Measurements from ENCODE around the gene MORN5.
A peak's percentile ranks its signal among the peaks of the same experiment; 100 is the strongest.

The MORN5 gene

GRCh38 chr9:122133984-122134535 is 25.6 kb upstream of the MORN5 start:
- peaks cover 10% of the 10 kb centered on the region for H3K4me1 ChIP-seq (ENCODE audit: control insufficient read depth, insufficient read depth, low read length)
- no peaks in the 10 kb centered on the region for H3K9me3 ChIP-seq (ENCODE audit: control insufficient read depth, low read length)
- H3K9ac ChIP-seq (ENCODE audit: low read length): no peak overlapping the region
- H3K36me3 ChIP-seq (ENCODE audit: control insufficient read depth, insufficient read depth, low read length, severe bottlenecking): no peaks in the 10 kb centered on the region
- no peak overlapping the region for H3K4me3 ChIP-seq (ENCODE audit: low read length)
- peaks cover 19% of the 10 kb centered on the region for H3K27me3 ChIP-seq (replicated peaks; ENCODE audit: control insufficient read depth, insufficient read depth, low read length)
- no peak for DNase-seq (ENCODE audit: low read depth)

GRCh38 chr9:122134822-122135528 is 24.7 kb upstream of the MORN5 start:
- Histone ChIP-seq H3K36me3 (ENCODE audit: control insufficient read depth, insufficient read depth, low read length, severe bottlenecking) (no peaks in the 10 kb centered on the region), H3K4me3 (ENCODE audit: low read length) (no peak overlapping the region), H3K27me3 (replicated peaks; ENCODE audit: control insufficient read depth, insufficient read depth, low read length) (peaks cover 19% of the 10 kb centered on the region), H3K4me1 (ENCODE audit: control insufficient read depth, insufficient read depth, low read length) (peaks cover 10% of the 10 kb centered on the region), H3K9ac (ENCODE audit: low read length) (no peak overlapping the region), H3K9me3 (ENCODE audit: control insufficient read depth, low read length) (no peaks in the 10 kb centered on the region)
- DNase-seq (ENCODE audit: low read depth): peak; percentile 30

GRCh38 chr9:122135529-122135859 is 24.2 kb upstream of the MORN5 start:
- DNase-seq (ENCODE audit: low read depth): no peak
- H3K27me3 ChIP-seq (replicated peaks; ENCODE audit: control insufficient read depth, insufficient read depth, low read length): peaks cover 17% of the 10 kb centered on the region
- H3K9ac ChIP-seq (ENCODE audit: low read length): no peak overlapping the region
- peaks cover 10% of the 10 kb centered on the region for H3K4me1 ChIP-seq (ENCODE audit: control insufficient read depth, insufficient read depth, low read length)
- no peak overlapping the region for H3K4me3 ChIP-seq (ENCODE audit: low read length)
- H3K9me3 ChIP-seq (ENCODE audit: control insufficient read depth, low read length): no peaks in the 10 kb centered on the region
- no peaks in the 10 kb centered on the region for H3K36me3 ChIP-seq (ENCODE audit: control insufficient read depth, insufficient read depth, low read length, severe bottlenecking)

GRCh38 chr9:122138560-122139268 is 21.0 kb upstream of the MORN5 start:
- no peak overlapping the region for H3K9ac ChIP-seq (ENCODE audit: low read length)
- H3K27me3 ChIP-seq (replicated peaks; ENCODE audit: control insufficient read depth, insufficient read depth, low read length): no peaks in the 10 kb centered on the region
- H3K9me3 ChIP-seq (ENCODE audit: control insufficient read depth, low read length): no peaks in the 10 kb centered on the region
- H3K4me1 ChIP-seq (ENCODE audit: control insufficient read depth, insufficient read depth, low read length): peaks cover 10% of the 10 kb centered on the region
- H3K36me3 ChIP-seq (ENCODE audit: control insufficient read depth, insufficient read depth, low read length, severe bottlenecking): peaks cover 15% of the 10 kb centered on the region
- H3K4me3 ChIP-seq (ENCODE audit: low read length): no peak overlapping the region
- no peak for DNase-seq (ENCODE audit: low read depth)

GRCh38 chr9:122140368-122141193 is 19.1 kb upstream of the MORN5 start:
- Histone ChIP-seq H3K9me3 (ENCODE audit: control insufficient read depth, low read length) (no peaks in the 10 kb centered on the region), H3K4me3 (ENCODE audit: low read length) (no peak overlapping the region), H3K36me3 (ENCODE audit: control insufficient read depth, insufficient read depth, low read length, severe bottlenecking) (peaks cover 34% of the 10 kb centered on the region), H3K9ac (ENCODE audit: low read length) (no peak overlapping the region), H3K27me3 (replicated peaks; ENCODE audit: control insufficient read depth, insufficient read depth, low read length) (no peaks in the 10 kb centered on the region), H3K4me1 (ENCODE audit: control insufficient read depth, insufficient read depth, low read length) (no peaks in the 10 kb centered on the region)
- no peak for DNase-seq (ENCODE audit: low read depth)

- no peak overlapping the region for H3K4me3 ChIP-seq (ENCODE audit: low read length)
- H3K9me3 ChIP-seq (ENCODE audit: control insufficient read depth, low read length): no peaks in the 10 kb centered on the region
- no peak for DNase-seq (ENCODE audit: low read depth)
Observed at GRCh38 chr9:122141671-122142070, 18.0 kb upstream of the MORN5 start.

GRCh38 chr9:122143296-122143695 is 16.4 kb upstream of the MORN5 start:
- Histone ChIP-seq H3K4me3 (ENCODE audit: low read length) (no peak overlapping the region), H3K36me3 (ENCODE audit: control insufficient read depth, insufficient read depth, low read length, severe bottlenecking) (peaks cover 59% of the 10 kb centered on the region), H3K9ac (ENCODE audit: low read length) (no peak overlapping the region), H3K9me3 (ENCODE audit: control insufficient read depth, low read length) (no peaks in the 10 kb centered on the region), H3K4me1 (ENCODE audit: control insufficient read depth, insufficient read depth, low read length) (no peaks in the 10 kb centered on the region), H3K27me3 (replicated peaks; ENCODE audit: control insufficient read depth, insufficient read depth, low read length) (no peaks in the 10 kb centered on the region)
- no peak for DNase-seq (ENCODE audit: low read depth)

More at GRCh38 chr9:122141671-122142070, 18.0 kb upstream of the MORN5 start:
- H3K9ac ChIP-seq (ENCODE audit: low read length): no peak overlapping the region
- H3K4me1 ChIP-seq (ENCODE audit: control insufficient read depth, insufficient read depth, low read length): no peaks in the 10 kb centered on the region
- H3K27me3 ChIP-seq (replicated peaks; ENCODE audit: control insufficient read depth, insufficient read depth, low read length): no peaks in the 10 kb centered on the region
- H3K36me3 ChIP-seq (ENCODE audit: control insufficient read depth, insufficient read depth, low read length, severe bottlenecking): peaks cover 43% of the 10 kb centered on the region

GRCh38 chr9:122143876-122144405 is 15.8 kb upstream of the MORN5 start:
- Histone ChIP-seq H3K4me3 (ENCODE audit: low read length) (no peak overlapping the region), H3K27me3 (replicated peaks; ENCODE audit: control insufficient read depth, insufficient read depth, low read length) (no peaks in the 10 kb centered on the region), H3K4me1 (ENCODE audit: control insufficient read depth, insufficient read depth, low read length) (no peaks in the 10 kb centered on the region), H3K36me3 (ENCODE audit: control insufficient read depth, insufficient read depth, low read length, severe bottlenecking) (peaks cover 66% of the 10 kb centered on the region), H3K9me3 (ENCODE audit: control insufficient read depth, low read length) (no peaks in the 10 kb centered on the region), H3K9ac (ENCODE audit: low read length) (no peak overlapping the region)
- DNase-seq (ENCODE audit: low read depth): no peak

- Histone ChIP-seq H3K36me3 (ENCODE audit: control insufficient read depth, insufficient read depth, low read length, severe bottlenecking) (peaks cover 69% of the 10 kb centered on the region), H3K4me3 (ENCODE audit: low read length) (no peak overlapping the region), H3K27me3 (replicated peaks; ENCODE audit: control insufficient read depth, insufficient read depth, low read length) (no peaks in the 10 kb centered on the region), H3K9ac (ENCODE audit: low read length) (no peak overlapping the region), H3K4me1 (ENCODE audit: control insufficient read depth, insufficient read depth, low read length) (no peaks in the 10 kb centered on the region), H3K9me3 (ENCODE audit: control insufficient read depth, low read length) (no peaks in the 10 kb centered on the region)
- no peak for DNase-seq (ENCODE audit: low read depth)
Observed at GRCh38 chr9:122144836-122145591, 14.7 kb upstream of the MORN5 start.

GRCh38 chr9:122145592-122145863 is 14.2 kb upstream of the MORN5 start:
- no peaks in the 10 kb centered on the region for H3K4me1 ChIP-seq (ENCODE audit: control insufficient read depth, insufficient read depth, low read length)
- no peaks in the 10 kb centered on the region for H3K9me3 ChIP-seq (ENCODE audit: control insufficient read depth, low read length)
- H3K9ac ChIP-seq (ENCODE audit: low read length): no peak overlapping the region
- H3K4me3 ChIP-seq (ENCODE audit: low read length): no peak overlapping the region
- peaks cover 69% of the 10 kb centered on the region for H3K36me3 ChIP-seq (ENCODE audit: control insufficient read depth, insufficient read depth, low read length, severe bottlenecking)
- no peaks in the 10 kb centered on the region for H3K27me3 ChIP-seq (replicated peaks; ENCODE audit: control insufficient read depth, insufficient read depth, low read length)
- no peak for DNase-seq (ENCODE audit: low read depth)
